IPS DF 4.7 (cell line): ENCODE data around the gene HOXA1.

ENCODE experiments used
- DNase-seq: peaks from one replicate; pipeline ENCODE4 v3.0.0-alpha.2; 2013; ENCODE audit warnings: low spot score; ENCODE audit errors: extremely low read depth

Gene HOXA1

DNA sequence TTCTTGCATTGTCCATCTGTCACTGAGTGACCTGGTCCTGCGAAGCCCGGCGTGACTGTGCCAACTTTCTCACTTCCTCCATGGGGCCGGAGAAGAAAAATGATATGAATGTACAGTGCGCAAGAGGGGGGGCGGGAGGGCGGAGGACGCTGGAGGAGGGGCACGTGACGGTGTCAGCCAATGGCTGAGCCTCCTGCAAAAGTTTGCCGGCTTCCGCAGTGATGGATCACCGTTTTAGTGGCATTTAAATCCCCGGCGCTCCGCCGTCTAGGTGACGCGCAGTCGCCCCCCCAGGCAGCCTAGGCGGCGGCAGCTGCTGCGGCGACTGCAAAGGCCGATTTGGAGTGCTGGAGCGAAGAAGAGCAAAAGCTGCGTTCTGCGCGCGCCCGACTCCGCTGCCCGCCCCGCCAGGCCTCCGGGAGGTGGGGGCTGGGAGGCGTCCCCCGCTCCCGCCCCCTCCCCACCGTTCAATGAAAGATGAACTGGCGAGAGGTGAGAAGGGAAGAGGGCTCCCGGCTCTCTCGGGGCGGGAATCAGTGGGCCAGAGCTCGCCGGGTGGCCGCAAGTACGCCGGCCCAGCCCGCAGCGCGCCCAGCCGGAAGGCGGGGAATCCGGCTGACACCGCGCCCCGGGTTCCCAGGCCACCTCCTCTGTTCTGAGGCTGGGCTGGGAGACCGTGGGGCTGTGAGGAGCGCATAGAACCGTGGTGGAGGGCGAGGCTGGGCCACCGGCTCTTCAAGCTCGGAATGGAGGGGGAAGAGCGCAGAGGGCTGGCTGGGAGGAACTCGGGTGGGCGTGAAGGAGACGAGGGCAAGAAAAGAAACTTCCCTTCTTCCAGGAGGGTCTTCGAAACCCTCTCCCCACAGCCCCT is at the start of gene HOXA1:
Gene HOXA1 (minus strand): TSS at position 104 of the 871 bp plus-strand sequence. CDS start 88 bp downstream, at position 16.
- DNase-seq = no peak

DNA sequence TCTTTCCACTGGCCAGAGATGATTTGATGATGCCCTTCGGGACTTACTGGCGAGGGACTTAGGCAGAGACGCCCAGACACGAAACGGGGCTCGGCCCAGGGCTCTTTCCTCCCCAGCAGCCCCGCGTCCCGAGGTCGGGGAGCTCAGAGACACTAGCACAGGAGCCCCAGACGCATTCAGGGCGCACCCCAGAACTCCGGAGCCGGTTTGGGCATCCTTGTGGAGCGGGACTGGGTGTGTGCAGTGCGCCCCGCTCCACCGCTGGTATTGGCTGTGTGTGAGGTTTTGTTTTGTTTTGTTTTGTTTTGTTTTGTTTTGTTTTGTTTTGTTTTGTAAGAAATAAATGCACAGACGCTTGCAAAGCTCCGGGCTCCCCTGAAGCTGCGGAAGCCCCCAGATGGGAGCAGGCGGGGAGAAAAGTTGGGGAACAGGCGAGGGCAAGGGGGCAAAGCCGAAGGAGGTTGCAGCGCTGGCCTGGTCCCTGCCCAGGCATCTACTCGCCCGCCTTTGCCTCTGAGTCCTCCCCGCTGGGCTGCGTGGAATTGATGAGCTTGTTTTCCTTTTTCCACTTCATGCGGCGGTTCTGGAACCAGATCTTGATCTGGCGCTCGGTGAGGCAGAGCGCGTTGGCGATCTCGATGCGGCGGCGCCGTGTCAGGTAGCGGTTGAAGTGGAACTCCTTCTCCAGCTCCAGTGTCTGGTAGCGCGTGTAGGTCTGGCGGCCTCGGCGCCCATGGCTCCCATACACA is 49.5 kb upstream of the HOXA1 start:
- no peak for DNase-seq

DNA sequence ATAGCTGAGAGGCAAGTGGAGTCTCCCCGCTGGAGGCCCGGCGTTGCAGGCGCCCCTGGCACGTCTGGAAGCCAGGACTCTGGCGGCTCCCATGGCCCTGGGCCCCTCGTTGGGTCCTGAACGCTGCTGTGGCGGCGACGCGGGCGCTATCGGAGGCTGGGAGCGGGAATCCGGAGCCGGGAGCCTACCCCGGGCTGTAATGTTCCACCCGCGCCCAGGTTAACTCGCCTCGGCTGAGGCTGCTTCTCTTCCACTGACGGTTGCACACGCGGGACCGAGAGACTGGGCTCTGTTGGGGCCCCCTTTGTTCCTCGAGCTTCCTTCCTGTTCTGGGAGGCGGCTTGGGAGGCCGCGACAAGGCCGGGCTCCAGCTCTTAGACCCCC is 49.0 kb upstream of the HOXA1 start:
- no peak for DNase-seq

DNA sequence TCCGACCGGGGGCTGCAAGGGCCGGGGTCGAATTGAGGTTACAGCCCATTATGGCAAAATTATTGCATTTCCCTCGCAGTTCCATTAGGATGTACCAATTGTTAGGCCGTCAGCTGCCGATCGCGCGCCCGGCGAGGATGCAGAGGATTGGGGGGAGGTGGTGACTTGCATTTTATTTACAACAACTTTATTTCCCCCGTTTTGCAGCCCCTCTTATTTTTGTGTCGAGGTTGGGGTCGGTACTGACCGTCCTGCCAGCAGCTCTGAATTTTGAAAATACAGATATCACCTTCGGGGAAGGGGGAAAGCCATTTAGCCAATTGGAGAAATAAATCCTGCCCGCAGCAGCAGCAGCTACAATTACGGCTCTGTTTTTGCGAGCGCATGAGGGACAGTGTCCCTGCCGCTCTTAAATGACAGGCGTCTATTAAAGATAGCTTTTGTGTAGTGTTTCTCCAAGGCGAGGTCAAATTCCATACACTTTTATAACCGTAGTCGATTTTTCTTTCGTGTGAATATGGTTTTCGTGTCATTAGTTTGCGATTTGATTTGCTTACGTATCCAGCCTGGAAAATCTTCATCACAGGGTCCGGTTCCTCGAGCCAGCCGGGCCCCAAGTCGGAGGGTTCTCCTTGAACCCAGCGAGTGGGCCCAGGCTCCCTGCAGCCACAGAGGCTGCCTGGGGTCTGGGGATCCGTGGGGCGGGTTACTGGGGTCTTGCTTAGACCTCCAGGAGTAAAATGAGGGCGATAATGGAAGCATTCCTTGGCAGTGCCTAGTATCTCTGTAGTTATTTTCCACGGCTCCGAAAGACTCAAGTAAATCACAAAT is 48.4 kb upstream of the HOXA1 start:
- no peak for DNase-seq

DNA sequence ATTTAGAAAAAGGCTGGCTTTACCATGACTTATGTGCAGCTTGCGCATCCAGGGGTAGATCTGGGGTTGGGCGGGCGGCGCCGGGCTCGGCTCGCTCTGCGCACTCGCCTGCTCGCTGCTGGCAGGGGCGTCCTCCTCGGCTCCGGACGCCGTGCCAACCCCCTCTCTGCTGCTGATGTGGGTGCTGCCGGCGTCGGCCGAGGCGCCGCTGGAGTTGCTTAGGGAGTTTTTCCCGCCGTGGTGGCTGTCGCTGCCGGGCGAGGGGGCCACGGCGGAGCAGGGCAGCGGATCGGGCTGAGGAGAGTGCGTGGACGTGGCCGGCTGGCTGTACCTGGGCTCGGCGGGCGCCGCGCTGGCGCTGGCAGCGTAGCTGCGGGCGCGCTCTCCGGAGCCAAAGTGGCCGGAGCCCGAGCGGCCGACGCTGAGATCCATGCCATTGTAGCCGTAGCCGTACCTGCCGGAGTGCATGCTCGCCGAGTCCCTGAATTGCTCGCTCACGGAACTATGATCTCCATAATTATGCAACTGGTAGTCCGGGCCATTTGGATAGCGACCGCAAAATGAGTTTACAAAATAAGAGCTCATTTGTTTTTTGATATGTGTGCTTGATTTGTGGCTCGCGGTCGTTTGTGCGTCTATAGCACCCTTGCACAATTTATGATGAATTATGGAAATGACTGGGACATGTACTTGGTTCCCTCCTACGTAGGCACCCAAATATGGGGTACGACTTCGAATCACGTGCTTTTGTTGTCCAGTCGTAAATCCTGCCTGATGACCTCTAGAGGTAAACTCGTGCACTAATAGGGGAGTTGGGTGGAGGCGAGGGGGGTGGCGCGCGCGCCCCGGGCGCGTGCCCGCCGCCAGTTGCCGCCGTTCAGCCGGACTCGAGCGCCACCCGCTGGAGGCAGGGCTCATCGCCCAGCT is 47.5 kb upstream of the HOXA1 start, which contains the start of gene HOXA5:
Gene HOXA5 (minus strand): TSS at position 659 of the 927 bp plus-strand sequence. CDS start 74 bp downstream, at position 585.
- no peak for DNase-seq

DNA sequence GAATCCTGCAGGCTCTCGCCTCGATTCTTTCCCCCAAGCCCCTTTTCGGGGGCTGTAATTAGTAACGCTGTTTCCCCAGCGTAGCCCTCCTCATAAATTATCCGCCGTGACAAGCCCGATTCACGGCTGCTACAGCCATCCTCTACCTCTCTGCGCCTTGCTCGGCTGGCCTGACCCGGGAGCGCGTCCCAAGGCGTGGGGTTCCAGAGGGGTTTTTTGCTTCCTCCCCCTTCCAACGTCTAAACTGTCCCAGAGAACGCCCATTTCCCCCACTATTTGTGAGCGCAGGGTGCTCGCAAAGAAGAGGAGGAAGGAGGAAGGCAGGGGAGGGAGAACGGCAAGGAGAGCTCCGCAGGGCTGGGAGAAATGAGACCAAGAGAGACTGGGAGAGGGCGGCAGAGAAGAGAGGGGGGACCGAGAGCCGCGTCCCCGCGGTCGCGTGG is 46.8 kb upstream of the HOXA1 start:
- DNase-seq = no peak

DNA sequence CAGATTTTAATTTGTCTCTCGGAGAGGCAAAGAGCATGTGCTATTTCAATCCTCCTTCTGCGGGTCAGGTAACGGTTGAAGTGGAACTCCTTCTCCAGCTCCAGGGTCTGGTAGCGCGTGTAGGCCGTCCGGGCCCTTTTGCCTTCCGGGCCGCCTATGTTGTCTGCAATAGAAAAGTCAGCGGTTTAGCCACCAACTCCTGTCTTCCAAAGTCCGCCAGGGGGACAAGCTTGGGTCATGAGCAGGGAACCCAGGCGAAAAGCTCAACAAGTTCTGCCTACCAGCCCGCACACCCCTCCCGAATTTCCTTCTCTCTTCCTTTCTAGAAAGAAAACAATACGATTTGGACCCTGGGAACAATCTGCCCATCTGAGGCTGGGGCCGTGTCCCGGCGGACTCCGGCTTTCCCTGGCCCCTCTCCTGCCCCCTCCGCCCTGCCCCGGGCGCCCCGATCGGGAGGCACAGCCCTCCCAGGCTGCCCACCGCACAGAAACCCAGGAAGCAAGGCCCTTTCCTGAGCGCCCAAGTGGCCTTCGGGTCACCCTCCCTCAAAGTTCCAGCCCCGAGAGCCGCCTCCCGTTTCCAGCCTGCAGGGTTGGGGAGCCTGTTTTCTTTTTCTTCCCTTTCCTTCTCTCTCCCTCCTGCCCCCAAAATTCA is 46.3 kb upstream of the HOXA1 start:
- no peak for DNase-seq

DNA sequence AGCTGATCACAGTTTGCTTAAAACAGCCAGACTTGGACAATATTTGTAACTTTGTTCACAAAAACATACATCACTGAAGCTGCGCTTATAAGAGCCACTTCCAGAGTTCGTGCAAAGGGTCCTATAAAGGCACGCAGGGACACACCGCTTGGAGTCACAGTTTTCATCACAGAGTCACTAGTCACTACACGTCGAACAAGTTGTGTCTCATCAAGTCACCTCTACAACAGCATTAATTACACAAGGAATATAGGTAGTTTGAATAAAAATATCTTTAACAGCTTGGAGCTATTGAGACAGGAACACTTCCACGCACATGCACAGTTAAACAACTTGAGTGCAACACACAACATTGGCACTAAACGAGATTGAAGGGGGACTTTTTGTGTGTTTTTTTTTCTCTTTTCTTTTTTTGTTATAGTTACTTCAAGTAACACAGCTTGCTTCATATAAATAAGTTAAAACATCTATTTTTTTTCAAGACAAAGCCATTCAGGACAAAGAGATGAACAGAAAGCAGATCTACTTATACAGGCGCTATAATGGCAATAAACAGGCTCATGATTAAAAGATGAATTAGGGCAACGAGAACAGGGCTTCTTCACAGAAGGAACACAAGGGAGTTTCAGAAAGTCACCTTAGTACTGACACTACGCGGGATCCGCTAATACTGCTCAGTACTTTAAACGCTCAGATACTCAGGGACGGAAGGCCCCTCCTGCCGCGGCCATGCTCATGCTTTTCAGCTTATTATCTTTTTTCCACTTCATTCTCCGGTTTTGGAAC is 45.5 kb upstream of the HOXA1 start:
- DNase-seq = no peak

DNA sequence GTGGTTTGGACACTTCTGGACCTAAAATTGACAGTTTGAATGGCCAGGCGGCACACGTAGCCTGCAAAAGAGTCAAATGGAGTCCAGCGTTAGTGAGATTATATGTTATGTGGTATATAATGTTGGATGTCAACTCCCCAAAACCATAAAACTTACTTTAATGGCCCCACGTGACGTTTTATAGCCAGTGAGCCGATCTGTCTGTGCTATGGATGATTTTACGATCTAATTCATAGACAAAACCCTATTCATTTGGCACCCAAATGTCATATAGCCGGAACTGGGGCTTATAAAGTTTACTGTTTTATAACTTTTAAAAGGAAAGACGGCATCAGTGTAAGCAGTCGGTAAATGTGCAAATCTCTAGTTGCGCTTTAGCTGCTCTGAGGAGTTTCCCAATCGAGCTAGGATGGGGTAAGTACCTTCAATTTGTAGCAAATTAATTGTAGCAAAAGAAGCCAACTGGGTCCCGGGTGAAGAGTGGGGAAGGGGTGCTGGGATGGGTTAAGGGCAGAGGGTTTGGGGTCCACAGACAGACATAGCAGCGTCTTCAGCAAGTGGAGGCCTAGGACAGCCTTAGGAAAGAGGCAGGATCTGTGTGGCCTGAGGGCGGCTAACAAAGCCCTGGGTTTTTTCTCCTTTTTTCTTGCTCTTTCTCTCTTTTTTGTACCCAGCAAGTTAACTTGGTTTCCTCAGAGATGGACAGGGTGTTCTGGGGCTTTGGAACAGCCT is 44.5 kb upstream of the HOXA1 start:
- no peak for DNase-seq

DNA sequence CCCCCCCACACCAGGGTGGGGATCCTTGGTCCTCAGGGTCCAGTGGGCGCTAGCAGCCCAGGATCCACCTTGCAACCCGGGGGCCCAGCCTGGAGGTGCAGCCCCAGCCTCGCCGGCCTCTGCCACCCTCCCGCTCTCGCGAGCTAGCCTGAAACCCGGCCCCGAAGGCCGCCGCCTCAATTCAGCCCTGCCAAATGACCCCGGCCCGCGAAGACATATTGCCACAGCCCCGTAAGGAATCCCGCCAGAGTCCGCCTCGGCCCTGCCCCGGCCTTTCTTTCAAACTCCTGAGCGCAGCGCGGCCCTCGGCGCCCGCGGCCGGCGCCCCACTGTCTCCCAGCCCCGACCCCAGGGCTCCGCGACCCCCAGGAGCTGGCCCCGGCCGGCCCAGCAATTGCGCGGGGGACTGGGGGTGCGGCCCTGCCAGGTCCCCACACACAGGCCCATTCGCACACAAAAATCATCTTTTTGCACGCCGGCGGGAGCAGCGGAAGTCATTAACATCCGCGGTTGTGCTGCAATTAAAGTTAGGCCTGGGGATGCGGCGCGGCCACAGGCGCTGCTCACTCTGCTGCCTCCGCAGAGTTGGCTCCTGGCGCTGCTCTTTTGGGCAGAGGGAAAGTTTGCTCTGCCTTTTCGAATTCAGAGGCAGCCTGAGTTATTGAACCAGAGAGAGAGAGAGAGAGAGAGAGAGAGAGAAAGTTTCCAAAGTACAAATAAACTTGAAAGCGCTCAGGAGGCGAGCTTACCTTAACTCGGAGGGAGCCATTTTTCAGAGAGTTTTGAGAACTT is 43.7 kb upstream of the HOXA1 start:
- DNase-seq = no peak

DNA sequence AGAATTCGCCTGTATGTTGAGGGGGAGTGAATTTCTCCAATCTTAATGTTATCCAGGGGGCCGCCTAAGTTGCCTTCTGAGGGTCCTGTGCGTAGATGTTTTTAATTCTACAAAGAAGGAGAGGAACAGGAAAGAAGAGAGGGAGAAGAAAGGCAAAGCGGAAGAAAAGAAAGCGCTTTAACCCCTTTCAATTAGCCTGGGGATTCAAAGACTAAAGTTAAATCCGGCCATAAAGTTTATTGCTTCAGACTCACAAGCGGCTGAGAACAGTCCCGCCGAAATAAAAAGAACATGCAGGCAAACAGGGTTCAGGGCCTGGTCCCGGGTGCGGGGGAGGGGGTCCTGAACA is 43.2 kb upstream of the HOXA1 start:
- DNase-seq = no peak

DNA sequence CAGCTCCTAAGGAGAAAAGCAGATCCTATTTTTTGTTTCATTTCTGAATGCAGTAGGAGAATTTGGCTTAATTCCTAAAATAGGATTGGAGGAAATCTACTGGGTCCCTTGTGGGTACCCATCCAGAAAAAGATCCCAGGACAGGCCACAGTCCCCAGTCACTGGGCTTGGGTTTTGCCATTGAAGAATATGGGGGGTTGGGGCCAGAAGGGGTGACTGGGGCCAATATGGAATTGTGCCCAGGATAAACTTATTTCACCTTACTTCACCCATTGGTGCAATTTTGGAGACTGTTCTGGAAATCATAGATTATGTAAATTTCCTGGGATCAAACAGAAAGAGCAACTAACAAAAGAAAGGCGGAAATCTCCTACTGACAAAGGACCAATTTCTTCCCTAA is 42.7 kb upstream of the HOXA1 start:
- DNase-seq = no peak

DNA sequence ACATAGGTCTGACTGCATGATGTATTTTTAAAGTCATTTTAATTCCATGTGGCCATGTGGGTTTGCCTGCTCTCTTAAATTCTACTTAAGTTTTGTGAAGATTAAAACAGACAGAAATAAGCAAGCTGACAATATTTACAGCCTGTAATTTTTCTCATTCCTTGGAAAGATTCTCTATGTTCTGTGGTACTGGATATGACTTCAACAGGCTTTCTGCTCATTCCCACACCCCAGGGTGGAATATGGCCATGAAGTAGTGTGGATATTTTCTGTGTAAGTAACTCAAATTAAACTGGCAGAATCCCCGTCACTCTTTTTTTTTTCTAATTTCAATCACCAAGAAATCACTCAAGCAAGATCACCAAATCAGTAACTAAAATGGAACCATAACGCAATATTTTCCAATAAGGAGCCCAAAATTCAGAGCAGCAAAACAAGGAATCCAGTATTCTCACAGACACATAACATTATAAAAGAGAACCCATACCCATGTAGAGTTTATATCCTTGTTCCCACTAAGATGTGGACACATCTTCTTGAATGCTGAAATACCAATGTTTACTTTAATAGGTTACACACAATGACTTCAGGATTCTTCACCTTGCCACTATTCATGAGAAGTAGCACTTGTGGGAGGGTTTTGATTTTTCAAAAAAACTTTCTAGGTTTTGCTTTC is 42.0 kb upstream of the HOXA1 start:
- DNase-seq = no peak

DNA sequence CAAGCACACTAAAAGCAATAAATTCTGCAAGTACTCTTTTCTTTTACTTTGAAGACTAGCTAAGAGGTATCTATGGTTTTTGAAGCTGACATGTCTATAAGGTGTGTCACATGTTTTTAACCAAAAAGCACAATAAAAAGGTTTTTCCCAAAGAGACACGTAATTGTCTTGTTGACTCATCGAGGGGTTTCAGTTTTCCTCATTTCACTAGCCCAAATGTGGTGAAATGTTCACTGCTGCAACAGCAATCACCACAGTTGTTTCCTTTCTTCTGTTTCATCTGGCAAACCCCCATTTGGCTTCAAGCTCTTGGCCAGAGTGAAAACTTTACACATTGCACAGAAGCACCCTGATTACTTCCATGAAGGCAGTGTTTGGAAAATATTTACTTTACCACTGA is 38.6 kb upstream of the HOXA1 start:
- no peak for DNase-seq

DNA sequence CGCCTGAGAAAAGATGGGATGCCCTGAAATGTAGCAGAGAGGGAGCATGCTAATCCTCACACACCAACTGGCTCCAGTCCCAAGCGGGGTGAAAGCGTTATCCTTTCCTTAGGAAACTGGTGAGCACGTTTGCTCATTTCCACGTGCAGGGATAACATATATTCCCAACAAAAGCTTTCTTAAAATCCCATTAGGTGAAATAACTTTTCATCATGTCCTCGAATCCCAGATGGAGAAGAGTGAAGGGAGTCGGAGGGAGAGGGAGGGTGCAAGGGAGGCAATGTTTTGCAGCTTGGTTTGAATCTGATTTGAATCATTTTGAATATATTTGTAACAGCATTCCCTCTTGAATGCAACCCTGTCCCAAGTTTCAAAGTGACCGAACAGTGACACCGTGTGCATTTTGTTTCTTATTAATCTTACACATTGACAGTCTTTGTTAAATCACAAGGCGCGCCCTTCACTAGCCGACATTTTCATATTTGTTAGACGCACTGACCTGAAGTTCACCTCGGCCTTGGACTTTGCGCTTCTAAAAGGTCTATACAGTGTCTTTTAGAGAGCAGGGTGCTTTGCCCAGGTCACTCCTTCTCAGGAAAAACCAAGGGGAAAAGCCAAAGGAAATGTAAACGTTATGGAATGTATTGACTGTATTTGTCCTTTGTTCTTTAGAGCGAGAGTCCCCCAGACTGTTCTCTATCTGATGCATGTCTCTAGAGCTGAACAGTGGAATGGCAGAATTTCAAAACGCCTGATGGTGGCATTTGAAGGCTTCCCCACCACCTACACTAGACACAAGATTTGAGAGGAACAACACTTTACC is 37.8 kb upstream of the HOXA1 start:
- DNase-seq = no peak

DNA sequence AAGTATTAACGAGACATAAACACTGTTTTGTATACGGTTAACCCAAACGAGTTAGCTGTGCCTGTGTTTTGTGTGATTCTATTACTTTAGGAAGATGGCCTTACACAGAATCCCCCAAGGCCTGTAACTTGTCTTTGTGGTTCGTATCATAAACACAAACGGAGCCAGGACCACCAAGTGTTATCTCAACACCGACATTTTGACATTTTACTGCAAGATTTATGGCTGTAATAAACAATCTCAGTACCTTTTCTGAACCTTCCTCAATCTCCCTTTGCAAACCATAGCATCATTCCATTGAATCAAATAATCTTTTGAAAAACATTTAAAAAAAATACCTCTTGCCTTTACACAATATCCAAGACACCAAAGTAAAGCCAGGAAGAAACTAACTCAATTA is 37.2 kb upstream of the HOXA1 start:
- DNase-seq = no peak
